ENCODE results near the gene MAPK4.

DNA sequence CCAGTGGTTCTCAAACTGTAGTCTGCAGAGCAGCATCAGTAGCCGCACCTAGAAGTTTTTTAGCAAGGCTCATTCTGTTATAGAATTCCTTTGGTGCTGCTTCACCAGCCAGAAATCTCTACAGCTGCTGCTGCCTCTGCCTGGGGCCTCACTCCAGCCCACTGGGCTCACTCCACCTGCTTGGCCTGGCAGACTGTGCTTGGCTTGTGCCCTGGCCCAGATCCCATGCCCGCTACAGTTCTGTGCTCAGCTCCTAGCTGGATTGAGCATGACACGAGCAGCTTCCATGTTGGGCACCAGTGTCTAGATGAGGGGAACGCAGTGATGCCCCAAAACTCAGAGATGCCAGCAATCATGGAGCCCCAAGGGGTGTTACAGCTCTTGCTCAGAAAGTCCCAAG is 22.6 kb downstream of the MAPK4 start:
- TF ChIP-seq, protein P1, sequence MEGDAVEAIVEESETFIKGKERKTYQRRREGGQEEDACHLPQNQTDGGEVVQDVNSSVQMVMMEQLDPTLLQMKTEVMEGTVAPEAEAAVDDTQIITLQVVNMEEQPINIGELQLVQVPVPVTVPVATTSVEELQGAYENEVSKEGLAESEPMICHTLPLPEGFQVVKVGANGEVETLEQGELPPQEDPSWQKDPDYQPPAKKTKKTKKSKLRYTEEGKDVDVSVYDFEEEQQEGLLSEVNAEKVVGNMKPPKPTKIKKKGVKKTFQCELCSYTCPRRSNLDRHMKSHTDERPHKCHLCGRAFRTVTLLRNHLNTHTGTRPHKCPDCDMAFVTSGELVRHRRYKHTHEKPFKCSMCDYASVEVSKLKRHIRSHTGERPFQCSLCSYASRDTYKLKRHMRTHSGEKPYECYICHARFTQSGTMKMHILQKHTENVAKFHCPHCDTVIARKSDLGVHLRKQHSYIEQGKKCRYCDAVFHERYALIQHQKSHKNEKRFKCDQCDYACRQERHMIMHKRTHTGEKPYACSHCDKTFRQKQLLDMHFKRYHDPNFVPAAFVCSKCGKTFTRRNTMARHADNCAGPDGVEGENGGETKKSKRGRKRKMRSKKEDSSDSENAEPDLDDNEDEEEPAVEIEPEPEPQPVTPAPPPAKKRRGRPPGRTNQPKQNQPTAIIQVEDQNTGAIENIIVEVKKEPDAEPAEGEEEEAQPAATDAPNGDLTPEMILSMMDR (IDR thresholded peaks at IDR 0.05; ENCODE audit: insufficient read depth, low read depth, low read length), result no peak
- TF ChIP-seq EZH2 (IDR thresholded peaks at IDR 0.05; ENCODE audit: insufficient read depth, low read length), result no peak
